SH-SY5Y (cell line): ENCODE measurements around the gene DIAPH1.

Experiments used
- GATA2 ChIP-seq: IDR thresholded peaks from 2 replicates; pipeline ENCODE4 v1.6.1; 2011; ENCODE audit warnings: mild to moderate bottlenecking, low read depth, low read length
- GATA3 ChIP-seq: IDR thresholded peaks from 2 replicates; pipeline ENCODE4 v1.6.1; 2011; ENCODE audit warnings: low read depth, mild to moderate bottlenecking, low read length, moderate library complexity

DNA sequence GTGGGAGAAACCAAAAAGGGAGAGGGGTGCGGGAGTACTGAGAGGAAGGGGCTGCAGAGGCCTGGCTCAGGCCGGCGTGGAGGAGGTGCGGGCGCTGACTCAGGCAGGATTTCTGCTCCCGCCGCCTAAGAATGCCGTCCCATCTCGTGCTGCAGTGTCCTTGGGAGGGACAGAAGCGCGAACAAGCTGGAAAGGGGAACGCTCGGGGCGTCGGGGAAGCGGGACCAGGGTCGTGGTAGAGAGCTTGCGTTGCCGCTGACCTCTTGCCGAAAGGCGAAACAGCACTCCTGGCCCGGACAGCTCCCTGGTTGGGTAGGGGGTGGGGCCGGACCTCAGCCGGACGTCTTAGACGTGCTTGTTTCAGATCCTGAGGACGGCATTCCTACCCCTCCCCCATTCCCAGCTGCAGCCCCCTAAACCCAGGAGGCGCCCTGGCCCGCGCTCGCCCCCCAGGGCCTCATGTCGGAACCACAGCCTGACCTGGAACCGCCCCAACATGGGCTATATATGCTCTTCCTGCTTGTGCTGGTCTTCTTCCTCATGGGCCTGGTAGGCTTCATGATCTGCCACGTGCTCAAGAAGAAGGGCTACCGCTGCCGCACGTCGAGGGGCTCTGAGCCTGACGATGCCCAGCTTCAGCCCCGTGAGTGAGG, 19.1 kb upstream of the DIAPH1 start:
- TF ChIP-seq GATA3 (no peak), GATA2 (no peak)
